GM19468 (cell line): ENCODE data around the gene NUBPL.
"Not testable (repeated sequence)": the region's sequence is repeated elsewhere in the genome, so short reads cannot be mapped to it uniquely, and the experiment has no call there.

Experiments
- ATAC-seq: cut with Tn5 transposase; IDR thresholded peaks from one replicate; pipeline ENCODE4 v1.9.1; 2021; ENCODE audit warnings: mild to moderate bottlenecking, moderate library complexity, moderate number of reproducible peaks; ENCODE audit not compliant: unreplicated experiment; ENCODE audit errors: extremely low read depth

The NUBPL gene

DNA sequence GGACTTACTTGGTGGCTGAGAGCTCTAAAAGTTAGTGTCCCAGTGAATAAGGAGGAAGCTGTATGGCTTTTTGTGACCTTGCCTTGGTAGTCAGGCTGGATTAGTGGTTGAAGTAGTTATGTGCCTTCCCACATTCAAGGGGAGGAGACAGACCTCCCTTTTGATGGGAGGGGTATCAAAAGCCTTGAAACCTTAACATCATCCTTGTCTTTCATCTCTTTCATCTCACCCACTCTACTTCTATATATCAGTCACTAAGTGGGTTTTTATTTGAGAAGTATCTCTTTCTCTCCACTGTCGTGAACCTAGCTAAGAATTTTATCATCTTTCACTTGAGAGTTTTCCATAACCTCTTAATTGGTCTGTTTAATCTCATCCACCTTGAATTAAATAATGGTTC, 15.7 kb downstream of the NUBPL start:
- ATAC-seq = no peak

DNA sequence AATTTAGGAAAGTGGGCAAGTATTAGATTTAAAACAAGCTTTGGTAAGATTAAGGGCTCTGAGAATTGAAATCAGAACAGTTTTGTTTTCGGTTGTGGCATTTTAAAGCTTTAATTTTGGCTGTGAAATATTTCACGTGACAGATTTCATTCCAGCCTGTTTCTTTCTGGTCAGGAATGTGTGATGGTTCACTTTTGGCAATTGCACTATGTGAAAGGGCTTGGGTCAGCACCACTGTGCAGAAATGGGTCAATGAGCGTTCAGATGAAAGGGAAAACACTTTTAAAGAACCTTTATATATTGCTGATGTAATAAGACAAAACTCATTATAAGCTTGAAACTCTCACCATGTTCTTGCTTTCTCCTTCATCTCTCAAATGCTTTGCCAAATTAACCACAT, 17.1 kb downstream of the NUBPL start:
- no peak for ATAC-seq

DNA sequence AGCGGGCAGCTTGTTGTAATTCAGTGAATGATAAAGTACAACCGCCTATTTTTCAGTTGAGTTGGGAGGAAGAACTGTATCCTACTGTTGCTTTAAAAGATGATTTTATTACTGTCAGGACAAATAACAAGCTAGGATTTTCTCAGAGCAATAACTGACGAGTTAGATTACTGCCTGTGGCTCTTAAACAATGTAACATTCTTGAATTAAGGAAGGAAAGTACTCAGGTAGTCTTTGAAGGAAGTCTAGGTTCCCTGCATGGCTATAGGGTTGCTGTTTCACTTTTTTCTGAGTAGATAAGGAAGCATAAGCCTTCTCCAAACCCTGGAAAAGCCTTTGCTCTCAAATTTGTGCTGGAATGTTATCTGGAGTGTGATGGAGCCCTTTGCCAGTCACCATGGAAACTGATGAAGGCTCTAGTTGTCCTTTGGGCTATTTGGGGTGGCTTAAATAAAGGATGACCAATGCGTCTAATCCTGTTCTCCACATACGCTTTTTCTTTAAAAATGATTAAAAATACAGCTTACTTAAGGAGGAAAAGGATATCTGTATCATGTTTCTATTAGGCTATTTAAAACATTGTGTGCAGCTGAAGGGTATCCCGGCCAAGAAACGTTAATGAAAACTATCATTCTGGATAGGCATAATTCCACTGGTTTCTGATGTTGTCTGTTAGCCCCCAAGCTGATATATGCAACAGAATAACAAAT, 17.7 kb downstream of the NUBPL start:
- ATAC-seq = no peak

DNA sequence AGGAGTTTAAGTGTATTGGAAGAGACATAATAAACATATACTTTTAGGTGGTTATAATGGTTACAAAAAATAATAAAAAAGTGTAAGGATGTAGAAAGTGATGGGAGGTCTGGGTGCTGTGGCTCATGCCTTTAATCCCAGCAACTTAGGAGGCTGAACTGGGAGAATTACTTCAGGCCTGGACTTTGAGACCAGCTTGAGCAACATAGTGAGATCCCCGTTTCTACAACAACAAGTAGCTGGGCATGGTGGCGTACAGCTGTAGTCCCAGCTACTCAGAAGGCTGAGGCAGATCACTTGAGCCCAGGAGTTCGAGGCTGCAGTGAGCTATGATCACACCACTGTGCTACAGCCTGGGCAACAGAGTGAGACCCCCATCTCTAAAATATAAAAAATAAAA, 19.0 kb downstream of the NUBPL start:
- ATAC-seq = no peak

DNA sequence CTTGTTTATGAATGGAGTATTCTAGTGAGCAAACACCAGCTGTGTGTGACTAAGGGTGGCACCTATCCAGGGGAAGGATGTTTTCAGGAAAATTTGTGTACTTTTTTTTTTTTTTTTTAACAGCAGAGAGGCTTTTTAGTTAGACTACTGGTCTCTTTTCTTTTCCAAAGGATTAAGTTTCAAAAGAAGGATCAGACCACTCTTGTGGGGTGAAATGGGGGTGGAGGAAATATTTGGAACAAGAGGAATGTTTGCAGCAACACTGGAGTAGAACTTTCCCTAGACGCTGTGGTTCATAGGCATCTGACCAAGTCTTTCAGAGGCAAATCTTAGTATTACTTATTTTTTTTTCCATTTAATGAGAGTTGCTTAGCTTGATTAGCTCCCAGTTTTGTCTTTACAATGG, 21.1 kb downstream of the NUBPL start:
- no peak for ATAC-seq

DNA sequence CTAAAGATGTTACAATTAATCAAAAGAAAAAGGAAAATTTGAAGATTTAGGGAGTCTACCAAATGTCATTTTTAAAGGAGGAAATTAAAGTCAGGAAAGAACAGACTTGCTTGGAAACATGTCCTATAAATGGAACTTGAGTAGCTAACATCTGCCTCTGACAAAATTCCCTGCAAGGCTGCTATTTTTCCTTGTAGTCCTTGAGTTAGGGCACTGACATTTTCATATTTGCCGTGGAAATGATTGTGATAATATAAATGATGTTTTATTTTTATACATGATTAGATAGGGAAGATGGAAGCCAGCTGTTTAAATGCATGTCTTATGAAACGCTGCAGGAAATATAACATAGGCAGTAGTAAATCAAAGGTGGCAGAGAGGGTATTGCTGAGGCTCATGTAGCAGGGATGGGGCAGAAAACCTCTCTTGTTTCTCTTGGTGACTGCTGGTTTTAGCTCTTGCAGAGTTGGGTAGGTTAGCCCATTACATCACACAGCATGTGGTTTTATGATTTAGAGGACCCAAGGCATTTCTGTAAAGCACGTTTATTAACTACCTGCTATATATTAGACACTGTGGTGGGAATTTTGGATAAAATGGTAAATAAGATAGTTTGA, 21.7 kb downstream of the NUBPL start:
- ATAC-seq = no peak

DNA sequence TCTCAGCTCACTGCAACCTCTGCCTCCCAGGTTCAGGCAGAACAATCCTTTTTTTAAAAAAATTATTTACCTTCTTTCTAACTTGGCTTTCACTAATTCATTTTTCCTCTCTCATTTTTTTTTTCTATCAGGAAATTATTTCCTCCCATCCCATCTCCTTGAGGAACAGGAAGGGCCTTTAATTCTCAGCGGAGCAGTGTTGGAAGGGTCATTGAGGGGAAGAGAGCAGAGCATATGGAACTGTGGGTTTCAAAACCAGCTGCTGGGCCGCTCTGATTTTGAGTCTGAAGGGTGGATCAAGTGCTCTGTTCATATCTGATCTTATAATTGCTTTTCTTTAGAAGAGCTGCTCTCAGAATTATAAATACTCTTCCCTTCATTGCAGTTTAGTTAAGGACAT, 29.0 kb downstream of the NUBPL start:
- ATAC-seq = no peak

DNA sequence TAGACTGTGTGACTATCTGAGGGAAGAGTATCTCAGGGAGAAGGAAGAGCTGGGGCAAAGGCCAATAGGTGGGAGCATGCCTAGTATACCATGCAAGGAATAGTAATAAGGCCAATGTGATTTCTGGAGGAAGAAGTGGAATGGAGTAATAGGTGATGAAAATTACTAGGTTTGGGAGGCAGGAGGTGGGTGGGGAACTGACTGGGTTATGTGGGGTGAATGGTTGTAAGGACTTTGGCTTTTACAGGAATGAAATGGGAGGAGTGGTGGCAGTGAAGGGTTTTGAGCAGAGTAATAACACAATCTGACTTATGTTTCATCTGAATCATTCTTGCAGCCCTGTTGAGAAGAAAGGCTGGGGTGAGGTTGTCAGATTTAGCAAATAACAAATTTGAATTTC, 30.9 kb downstream of the NUBPL start:
- no peak for ATAC-seq

DNA sequence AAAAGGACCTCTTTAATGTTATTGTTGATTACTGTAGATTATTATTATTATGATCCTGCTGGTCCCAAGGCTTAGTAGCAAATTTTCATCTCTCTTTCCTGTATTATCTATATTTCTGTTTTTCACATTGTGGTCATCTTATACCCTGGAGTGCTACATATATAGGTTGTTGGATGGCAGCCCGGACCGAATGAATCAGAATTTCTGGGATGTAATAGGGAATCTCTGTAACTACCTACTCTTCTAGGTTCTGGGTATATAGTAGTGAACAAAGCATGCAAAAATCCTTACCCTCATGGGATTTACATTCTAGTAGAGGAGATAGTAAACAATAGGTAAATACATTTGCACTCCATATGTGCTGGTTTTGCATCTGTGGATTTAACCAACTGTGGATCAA, 31.4 kb downstream of the NUBPL start:
- no peak for ATAC-seq

DNA sequence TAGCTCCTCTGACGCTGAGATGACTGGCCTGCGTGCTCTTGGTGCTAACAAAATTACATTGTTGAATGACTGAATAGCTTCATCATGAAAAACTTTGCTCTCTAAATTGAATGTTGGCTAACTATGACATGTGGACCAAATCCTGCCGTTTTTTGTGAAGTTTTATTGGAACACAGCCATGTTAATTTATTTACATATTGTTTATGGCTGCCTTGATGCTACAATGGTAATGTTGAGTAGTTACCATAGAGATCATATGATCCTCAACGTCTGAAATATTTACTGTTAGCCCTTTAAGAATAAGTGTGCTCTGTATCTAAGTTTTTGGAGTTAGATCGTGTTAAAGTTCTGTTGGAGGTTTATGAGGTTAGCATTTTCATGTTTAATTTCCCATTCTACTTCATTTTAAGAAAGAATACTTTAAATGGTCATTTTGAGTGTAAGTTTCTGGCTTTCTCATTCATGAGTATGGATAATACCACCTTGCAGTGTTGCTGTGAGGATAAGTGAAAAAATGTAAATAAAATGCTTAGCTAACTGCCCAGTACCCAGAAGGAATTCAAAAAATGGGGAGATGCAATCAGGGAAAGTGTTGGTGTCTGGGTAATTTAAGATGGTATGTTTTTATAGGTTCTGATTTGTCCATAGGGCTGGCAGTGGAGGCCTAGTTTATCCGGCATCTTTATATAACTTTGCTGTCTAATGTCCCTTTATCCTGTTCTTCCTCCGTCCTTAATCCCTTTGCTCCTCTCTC, 35.3 kb downstream of the NUBPL start:
- ATAC-seq = no peak

DNA sequence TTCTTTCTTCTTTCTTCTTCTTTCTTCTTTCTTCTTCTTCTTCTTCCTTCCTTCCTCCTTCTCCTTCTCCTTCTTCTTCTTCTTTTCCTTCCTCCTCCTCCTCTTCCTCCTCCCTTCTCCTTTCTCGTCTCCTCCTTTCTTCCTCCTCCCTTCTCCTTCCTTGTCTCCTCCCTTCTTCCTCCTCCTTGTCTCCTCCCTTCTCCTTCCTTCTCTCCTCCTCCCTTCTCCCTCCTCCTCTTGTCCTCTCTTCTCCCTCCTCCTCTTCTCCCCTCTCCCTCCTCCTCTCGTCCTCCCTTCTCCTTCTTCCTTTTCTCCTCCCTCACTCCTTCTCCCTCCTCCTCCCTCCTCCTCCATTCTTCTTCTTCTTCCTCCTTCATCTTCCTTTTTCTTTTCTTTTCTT, 44.5 kb downstream of the NUBPL start:
- ATAC-seq = no peak

DNA sequence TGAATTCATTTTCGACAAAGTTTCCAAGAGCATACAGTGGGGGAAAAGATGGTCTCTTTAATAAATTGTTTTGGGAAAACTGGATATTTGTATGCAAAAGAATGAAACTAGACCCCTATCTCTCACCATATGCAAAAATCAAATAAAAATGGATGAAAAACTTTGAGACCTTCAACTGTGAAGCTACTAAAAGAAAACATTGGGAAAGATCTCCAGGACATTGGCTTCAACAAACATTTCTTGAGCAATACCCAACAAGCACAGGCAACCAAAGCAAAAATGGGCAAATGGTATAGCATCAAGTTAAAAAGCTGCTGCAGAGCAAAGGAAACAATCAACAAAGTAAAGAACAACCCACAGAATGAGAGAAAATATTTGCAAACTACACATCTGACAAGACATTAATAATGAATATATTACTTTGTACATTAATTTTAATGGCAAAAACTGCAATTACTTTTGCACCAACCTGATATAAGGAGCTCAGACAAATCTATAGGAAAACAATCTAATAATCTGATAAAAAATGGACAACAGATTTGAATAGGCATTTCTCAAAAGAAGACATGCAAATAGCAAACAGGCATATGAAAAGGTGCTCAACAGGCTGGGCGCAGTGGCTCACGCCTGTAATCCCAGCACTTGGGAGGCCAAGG, 50.7 kb downstream of the NUBPL start:
- no peak for ATAC-seq

DNA sequence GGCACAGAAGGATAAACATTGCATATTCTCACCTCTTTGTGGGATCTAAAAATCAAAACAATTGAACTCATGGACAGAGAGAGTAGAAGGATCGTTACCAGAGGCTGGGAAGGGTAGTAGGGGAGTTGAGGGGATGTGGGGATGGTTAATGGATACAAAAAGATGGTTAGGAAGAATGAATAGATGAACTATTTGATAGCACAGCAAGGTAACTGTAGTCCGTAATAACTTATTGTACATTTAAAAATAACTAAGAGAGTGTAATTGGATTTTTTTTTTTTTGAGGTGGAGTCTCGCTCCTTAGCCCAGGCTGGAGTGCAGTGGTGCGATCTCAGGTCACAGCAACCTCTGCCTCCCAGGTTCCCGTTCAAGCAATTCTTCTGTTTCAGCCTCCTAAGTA, 52.0 kb downstream of the NUBPL start:
- no peak for ATAC-seq

DNA sequence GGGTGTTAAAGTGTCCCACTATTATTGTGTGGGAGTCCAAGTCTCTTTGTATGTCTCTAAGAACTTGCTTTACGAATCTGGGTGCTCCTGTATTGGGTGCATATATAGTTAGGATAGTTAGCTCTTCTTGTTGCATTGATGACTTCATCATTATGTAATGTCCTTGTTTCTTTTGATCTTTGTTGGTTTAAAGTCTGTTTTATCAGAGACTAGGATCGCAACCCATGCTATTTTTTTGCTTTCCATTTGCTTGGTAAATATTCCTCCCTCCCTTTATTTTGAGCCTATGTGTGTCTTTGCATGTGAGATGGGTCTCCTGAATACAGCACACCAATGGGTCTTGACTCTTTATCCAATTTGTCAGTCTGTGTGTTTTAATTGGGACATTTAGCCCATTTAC, 57.7 kb downstream of the NUBPL start:
- not testable (repeated sequence) for ATAC-seq

DNA sequence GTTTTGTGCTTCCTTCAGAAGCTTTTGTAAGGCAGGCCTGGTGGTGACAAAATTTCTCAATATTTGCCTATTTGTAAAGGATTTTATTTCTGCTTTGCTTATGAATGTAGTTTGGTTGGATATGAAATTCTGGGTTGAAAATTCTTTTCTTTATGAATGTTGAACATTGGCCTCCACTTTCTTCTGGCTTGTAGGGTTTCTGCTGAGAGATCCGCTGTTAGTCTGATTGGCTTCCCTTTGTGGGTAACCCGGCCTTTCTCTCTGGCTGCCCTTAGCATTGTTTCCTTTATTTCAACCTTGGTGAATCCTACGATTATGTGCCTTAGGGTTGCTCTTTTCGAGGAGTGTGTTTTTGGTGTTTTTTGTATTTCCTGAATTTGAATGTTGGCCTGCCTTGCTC, 58.2 kb downstream of the NUBPL start:
- no peak for ATAC-seq

DNA sequence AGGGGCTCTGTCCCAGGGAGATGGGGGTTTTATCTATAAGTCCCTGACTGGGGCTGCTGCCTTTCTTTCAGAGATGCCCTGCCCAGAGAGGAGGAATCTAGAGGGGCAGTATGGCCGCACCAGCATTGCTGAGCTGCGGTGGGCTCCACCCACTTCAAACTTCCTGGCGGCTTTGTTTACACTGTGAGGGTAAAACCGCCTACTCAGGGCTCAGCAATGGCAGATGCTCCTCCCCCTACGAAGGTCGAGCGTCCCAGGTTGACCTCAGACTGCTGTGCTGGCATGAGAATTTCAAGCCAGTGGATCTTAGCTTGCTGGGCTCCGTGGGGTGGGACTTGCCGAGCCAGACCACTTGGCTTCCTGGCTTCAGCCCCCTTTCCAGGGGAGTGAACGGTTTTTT, 59.7 kb downstream of the NUBPL start:
- ATAC-seq = not testable (repeated sequence)

DNA sequence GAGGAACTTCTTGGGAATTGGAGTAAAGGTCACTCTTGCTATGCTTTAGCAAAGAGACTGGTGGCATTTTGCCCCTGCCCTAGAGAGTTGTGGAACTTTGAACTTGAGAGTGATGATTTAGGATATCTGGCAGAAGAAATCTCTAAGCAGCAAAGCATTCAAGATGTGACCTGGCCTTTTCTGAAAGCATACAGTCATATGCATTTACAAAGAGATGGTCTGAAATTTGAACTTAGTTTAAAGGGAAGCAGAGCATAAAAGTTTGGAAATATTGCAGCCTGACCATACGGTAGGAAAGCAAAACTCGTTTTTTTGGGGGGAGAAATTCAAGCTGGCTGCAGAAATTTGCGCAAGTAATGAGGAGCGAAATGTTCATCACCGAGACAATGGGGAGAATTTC, 60.9 kb downstream of the NUBPL start:
- no peak for ATAC-seq

DNA sequence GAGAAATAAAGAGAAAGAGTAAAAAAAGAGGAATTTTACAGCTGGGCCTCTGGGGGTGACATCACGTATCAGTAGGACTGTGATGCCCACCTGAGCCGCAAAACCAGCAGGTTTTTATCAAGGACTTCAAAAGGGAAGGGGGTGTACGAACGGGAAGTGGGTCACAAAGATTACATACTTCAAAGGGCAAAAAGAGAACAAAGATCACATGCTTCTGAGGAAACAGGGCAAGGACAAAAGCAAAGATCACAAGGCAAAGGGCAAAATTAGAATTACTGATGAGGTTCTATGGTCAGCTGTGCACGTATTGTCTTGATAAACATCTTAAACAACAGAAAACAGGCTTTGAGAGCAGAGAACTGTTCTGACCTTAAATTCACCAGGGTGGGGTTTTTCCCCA, 91.7 kb downstream of the NUBPL start:
- not testable (repeated sequence) for ATAC-seq

DNA sequence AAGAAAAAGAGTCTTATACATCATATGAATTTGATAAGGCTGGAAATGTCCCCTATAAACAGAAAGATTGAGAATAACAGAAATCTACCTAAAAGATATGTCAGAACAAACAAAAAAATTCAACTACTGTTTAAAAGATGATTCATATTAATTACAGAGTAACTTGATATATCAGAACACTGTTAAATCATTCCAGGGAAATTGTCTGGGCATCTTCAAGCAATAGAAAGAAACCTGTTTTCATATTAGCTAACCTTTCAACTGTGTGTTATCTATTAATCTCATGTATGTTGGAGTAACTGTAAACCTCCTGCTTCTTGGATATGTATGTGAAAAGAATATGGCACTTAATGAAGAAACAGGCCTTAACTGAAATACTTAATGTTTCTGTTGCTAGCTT, 96.7 kb downstream of the NUBPL start:
- no peak for ATAC-seq

DNA sequence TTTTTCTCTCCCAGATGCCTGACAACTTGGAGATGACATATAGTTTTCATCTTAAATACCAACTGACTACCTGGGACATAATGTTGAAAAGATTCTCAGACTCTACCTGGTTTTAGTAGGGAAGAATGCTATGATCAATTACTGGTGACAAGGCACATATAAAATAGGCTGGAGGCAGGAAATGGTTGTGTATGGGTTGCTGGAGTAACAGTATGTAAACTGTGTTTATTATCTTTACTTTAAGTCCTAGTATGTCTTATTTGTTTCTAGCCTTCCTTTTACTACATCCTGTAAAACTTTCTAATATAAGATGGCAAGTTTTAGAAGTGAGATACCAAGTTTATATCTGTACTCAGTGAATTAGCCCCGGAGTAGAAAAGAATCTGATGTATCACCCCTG, 98.1 kb downstream of the NUBPL start:
- no peak for ATAC-seq

DNA sequence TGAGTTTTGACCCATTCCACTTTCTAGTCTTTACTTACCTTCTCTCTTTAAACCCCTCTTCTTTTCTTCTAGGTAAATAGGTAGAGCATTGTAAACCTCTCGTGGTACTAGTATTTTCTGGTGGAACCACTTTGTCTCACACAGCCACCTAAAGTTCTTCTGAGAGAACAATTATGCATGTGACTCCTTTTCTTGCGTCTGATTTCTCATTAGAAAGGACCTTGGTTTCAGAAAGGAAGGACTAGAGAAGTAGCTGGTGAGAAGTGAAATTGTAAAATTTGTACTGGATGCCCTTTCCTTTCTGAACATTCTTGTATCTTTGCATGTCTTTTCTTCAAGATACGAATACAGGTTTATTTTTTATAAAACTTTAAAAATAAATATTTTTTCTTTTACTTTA, 99.0 kb downstream of the NUBPL start:
- ATAC-seq = peak; percentile 63
